OCI-LY7 (cell line): ENCODE measurements around the gene NUP210. TPM values are rescaled to one million over a fixed set of nuclear protein-coding genes. Genes with fewer than 3 reads are reported as not detected.

Source experiments
- BruUV-seq: library from RNA; stranded (reverse); fragments of 400-500 nt; replicated peaks from 2 replicates; lab custom pipeline; 2021; lab: Mats Ljungman, UMichigan
- CTCF ChIA-PET: fragments of 300-600 bp; sonication (Branson Sonifier 250); formaldehyde crosslinking; loops from one replicate; lab custom pipeline; 2022; ENCODE audit warnings: antibody characterized with exemption; ENCODE audit not compliant: unreplicated experiment; lab: Charles Lee
- POLR2A ChIA-PET: fragments of 300-600 bp; sonication (Branson Sonifier 250); formaldehyde crosslinking; loops from one replicate; lab custom pipeline; 2022; ENCODE audit warnings: antibody characterized with exemption; lab: Charles Lee
- DNase-seq: peaks from one replicate; pipeline ENCODE4 v3.0.0-alpha.2; 2015; ENCODE audit warnings: low spot score
- H2AFZ ChIP-seq: fragments of 200-600 bp; sonication (generic), shearing (Covaris generic); 2 replicates; pipeline ENCODE4 v1.6.1; 2014; ENCODE audit warnings: mild to moderate bottlenecking, antibody characterized with exemption, low read length, moderate library complexity
- H3K27ac ChIP-seq: fragments of 200-600 bp; sonication (generic); 2 replicates; pipeline ENCODE4 v1.5.1; 2014; ENCODE audit warnings: mixed run types, low read depth, mild to moderate bottlenecking, moderate library complexity, low read length, inconsistent platforms; ENCODE audit not compliant: poor library complexity, severe bottlenecking
- H3K36me3 ChIP-seq: fragments of 200-600 bp; sonication (generic); 2 replicates; pipeline ENCODE4 v1.6.1; 2014; ENCODE audit warnings: mild to moderate bottlenecking, antibody characterized with exemption, low read length, moderate library complexity, mixed read lengths; ENCODE audit not compliant: insufficient read depth
- H3K4me1 ChIP-seq: fragments of 200-600 bp; sonication (generic); 2 replicates; pipeline ENCODE4 v1.5.1; 2014; ENCODE audit warnings: mild to moderate bottlenecking, low read length; ENCODE audit not compliant: insufficient read depth, poor library complexity, severe bottlenecking
- H3K4me2 ChIP-seq: fragments of 200-600 bp; sonication (generic); 2 replicates; pipeline ENCODE4 v1.6.1; 2014; ENCODE audit warnings: mild to moderate bottlenecking, low read length
- H3K4me3 ChIP-seq: fragments of 200-600 bp; sonication (generic); 2 replicates; pipeline ENCODE4 v1.5.1; 2014; ENCODE audit warnings: mild to moderate bottlenecking, low read depth, low read length; ENCODE audit not compliant: poor library complexity, severe bottlenecking
- H3K79me2 ChIP-seq: fragments of 200-600 bp; sonication (generic); 2 replicates; pipeline ENCODE4 v1.6.1; 2016; ENCODE audit warnings: low read depth, mild to moderate bottlenecking, low read length, moderate library complexity, mixed read lengths; ENCODE audit not compliant: insufficient read depth
- H3K9me2 ChIP-seq: fragments of 200-600 bp; sonication (generic); 2 replicates; pipeline ENCODE4 v1.6.1; 2016; ENCODE audit warnings: mild to moderate bottlenecking, low read length, mixed read lengths; ENCODE audit not compliant: insufficient read depth
- H3K9me3 ChIP-seq: fragments of 200-600 bp; sonication (generic); 2 replicates; pipeline ENCODE4 v1.6.1; 2014; ENCODE audit warnings: mild to moderate bottlenecking, mixed run types, low read length, mixed read lengths
- H4K20me1 ChIP-seq: fragments of 200-600 bp; sonication (generic); 2 replicates; pipeline ENCODE4 v1.6.1; 2014; ENCODE audit warnings: mild to moderate bottlenecking, antibody characterized with exemption, low read length, moderate library complexity, mixed read lengths; ENCODE audit not compliant: insufficient read depth
- CTCF ChIP-seq: fragments of 200-600 bp; sonication (generic); conservative IDR thresholded peaks from 2 replicates; pipeline ENCODE4 v1.5.1; 2014; ENCODE audit warnings: mild to moderate bottlenecking, antibody characterized with exemption, low read length, moderate library complexity, mixed read lengths
- EZH2phosphoT487 ChIP-seq: fragments of 200-600 bp; sonication (generic); IDR thresholded peaks from 2 replicates; pipeline ENCODE4 v1.6.1; 2018; ENCODE audit warnings: low read depth, borderline replicate concordance, mild to moderate bottlenecking, mixed run types, antibody characterized with exemption, low read length, moderate library complexity, mixed read lengths
- intact Hi-C: fragments of 100-400 bp; cut with micrococcal nuclease; formaldehyde crosslinking; loops from one replicate; pipeline ENCODE4 v1.10.0; 2022; ENCODE audit not compliant: unreplicated experiment
- total RNA-seq, 2 experiments: library from RNA; depleted of rRNA in 1 of 2; stranded (reverse); fragments of >200 nt in 1 of 2; shearing (Covaris generic) in 1 of 2; gene quantifications; 2 replicates each; pipeline ENCODE4 v1.2.3, GENCODE V29; 2014 to 2022

The NUP210 gene
- total RNA-seq, 2 experiments from 2014 or later: 195 to 232 TPM

- no peak overlapping the region for H2AFZ ChIP-seq
- H3K4me1 ChIP-seq: no peaks in the 10 kb centered on the region
- TF ChIP-seq CTCF: no peak
- TF ChIP-seq EZH2phosphoT487: no peak
- peaks cover 14% of the 10 kb centered on the region; the same call in 1 of the 2 replicates for H3K9me3 ChIP-seq
- intact Hi-C loops: no loop called here
- ChIA-PET CTCF (no interaction called here), POLR2A (interaction anchor here (0.6 to 0.9 kb wide), 3 partner anchors 161 to 329 kb away, joined by 3 to 4 read pairs (median 4); no protein-coding TSS in a partner anchor)
- no peaks in the 10 kb centered on the region for H3K9me2 ChIP-seq
- H3K4me2 ChIP-seq: no peak overlapping the region
- H4K20me1 ChIP-seq: no peaks in the 10 kb centered on the region
- no peak overlapping the region for H3K27ac ChIP-seq
- no TSS peak for BruUV-seq
- no peaks in the 10 kb centered on the region for H3K79me2 ChIP-seq
- H3K4me3 ChIP-seq: no peak overlapping the region
- no peak for DNase-seq
- no peaks in the 10 kb centered on the region; the same call in 1 of the 2 replicates for H3K36me3 ChIP-seq
Measured at GRCh38 chr3:13287833-13288232, 132.3 kb downstream of the NUP210 start.

DNA sequence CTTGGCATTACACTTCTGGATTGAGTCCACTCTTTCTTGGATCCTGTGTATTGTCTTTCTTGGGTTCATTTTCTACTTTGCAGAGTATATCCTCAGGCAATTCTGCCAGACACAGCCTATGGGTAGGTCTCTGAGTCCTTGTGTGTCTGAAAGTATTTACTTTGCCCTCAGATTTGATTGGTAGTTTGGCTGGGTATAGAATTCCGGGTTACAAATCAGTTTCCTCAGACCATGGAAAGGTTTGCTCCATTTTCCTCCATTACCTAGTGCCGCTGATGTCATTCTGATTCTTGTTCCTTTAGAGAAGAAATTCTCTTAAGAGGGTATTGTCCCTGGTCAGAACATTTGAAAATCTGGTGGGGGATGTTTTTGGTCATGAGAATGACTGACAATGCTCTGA lies 133.2 kb downstream of the NUP210 start:
- DNase-seq: no peak
- CTCF ChIA-PET: no interaction called here
- intact Hi-C loops: no loop called here

More for the DNA sequence above, 133.2 kb downstream of the NUP210 start:
- Histone ChIP-seq H3K79me2 (no peaks in the 10 kb centered on the region), H3K36me3 (no peaks in the 10 kb centered on the region; the same call in 1 of the 2 replicates), H3K4me2 (no peak overlapping the region), H2AFZ (no peak overlapping the region), H3K9me3 (peaks cover 14% of the 10 kb centered on the region; the same call in 1 of the 2 replicates), H3K4me3 (no peak overlapping the region), H3K27ac (no peak overlapping the region), H3K9me2 (no peaks in the 10 kb centered on the region), H4K20me1 (no peaks in the 10 kb centered on the region), H3K4me1 (no peaks in the 10 kb centered on the region)
- no peak for TF ChIP-seq CTCF
- TF ChIP-seq EZH2phosphoT487: no peak
- no TSS peak for BruUV-seq
- POLR2A ChIA-PET: no interaction called here
